Thoracic aorta (tissue), 2 donors: ENCODE results near the gene ZYX. TPM values are rescaled to one million over a fixed set of nuclear protein-coding genes. Genes with fewer than 3 reads are reported as not detected.
"Not testable (repeated sequence)": the region's sequence is repeated elsewhere in the genome, so short reads cannot be mapped to it uniquely, and the experiment has no call there.

ENCODE experiments used
- ATAC-seq: fragments of 150-250 bp; one replicate; pipeline ENCODE4 v1.8.0; 2017; ENCODE audit warnings: low read depth; ENCODE audit not compliant: insufficient number of reproducible peaks, low FRiP score
- DNase-seq: peaks from one replicate; pipeline ENCODE4 v3.0.0-alpha.2; 2020; ENCODE audit warnings: low spot score
- H3K27ac ChIP-seq, 2 donors: fragments of 200-600 bp; sonication (generic); 1 replicate in 1 of 2; 2 replicates in 1 of 2; pipeline ENCODE4 v1.5.1; 2016; ENCODE audit warnings: mild to moderate bottlenecking in 2 of 2, moderate library complexity in 2 of 2
- H3K27me3 ChIP-seq: fragments of 200-600 bp; sonication (generic); replicated peaks from 2 replicates; pipeline ENCODE4 v1.6.0; 2016; ENCODE audit warnings: mild to moderate bottlenecking; ENCODE audit not compliant: insufficient read depth
- H3K36me3 ChIP-seq: fragments of 200-600 bp; sonication (generic); one replicate; pipeline ENCODE4 v1.5.1; 2016
- H3K4me1 ChIP-seq, 2 donors: fragments of 200-600 bp; sonication (generic); 1 replicate in 1 of 2; 2 replicates in 1 of 2; pipeline versions ENCODE4 v1.5.1 to v1.6.0; 2016; ENCODE audit warnings: low read depth in 2 of 2, mild to moderate bottlenecking in 1 of 2; ENCODE audit not compliant: control insufficient read depth in 1 of 2
- H3K4me3 ChIP-seq: fragments of 200-600 bp; sonication (generic); 2 replicates; pipeline ENCODE4 v1.5.1; 2016; ENCODE audit warnings: mild to moderate bottlenecking
- H3K9me3 ChIP-seq: fragments of 200-600 bp; sonication (generic); 2 replicates; pipeline ENCODE4 v1.5.1; 2016
- CTCF ChIP-seq: fragments of 200-600 bp; sonication (generic); IDR thresholded peaks from one replicate; pipeline ENCODE4 v1.5.1; 2019; ENCODE audit warnings: antibody characterized with exemption
- total RNA-seq, 2 donors: library from RNA; depleted of rRNA; stranded (reverse); fragments of >200 nt; gene quantifications; one replicate each; pipeline versions ENCODE4 v1.1.0 to v1.2.3, GENCODE V29; 2016

The ZYX gene
- total RNA-seq, 2 donors from 2014 or later, result 234 to 287 TPM

- Histone ChIP-seq H3K27me3 (no peaks in the 10 kb centered on the region), H3K4me1 (peaks cover 11 to 18% of the 10 kb centered on the region in 2 donors), H3K27ac (no peak overlapping the region), H3K36me3 (no peaks in the 10 kb centered on the region), H3K9me3 (no peaks in the 10 kb centered on the region), H3K4me3 (no peak overlapping the region)
- ATAC-seq (no peak), DNase-seq (no peak)
- TF ChIP-seq CTCF, result no peak
These were observed 18.5 kb downstream of the ZYX start for GRCh38 chr7:143399642-143400041.

GRCh38 chr7:143401265-143401664 is 20.1 kb downstream of the ZYX start:
- H3K36me3 ChIP-seq, result no peaks in the 10 kb centered on the region
- peaks cover 0 to 2% of the 10 kb centered on the region in 2 donors for H3K4me1 ChIP-seq
- ATAC-seq (no peak), DNase-seq (no peak)
- no peaks in the 10 kb centered on the region for H3K9me3 ChIP-seq
- TF ChIP-seq CTCF, result no peak
- no peak overlapping the region for H3K27ac ChIP-seq
- no peak overlapping the region for H3K4me3 ChIP-seq
- H3K27me3 ChIP-seq, result no peaks in the 10 kb centered on the region

GRCh38 chr7:143402233-143402632 is 21.1 kb downstream of the ZYX start:
- H3K9me3 ChIP-seq, H3K27me3 ChIP-seq, H3K27ac ChIP-seq, H3K4me1 ChIP-seq, ATAC-seq, H3K36me3 ChIP-seq, H3K4me3 ChIP-seq, DNase-seq: not testable (repeated sequence)

GRCh38 chr7:143405173-143406001 is 24.2 kb downstream of the ZYX start:
- ATAC-seq, result no peak
- Histone ChIP-seq H3K4me3 (no peak overlapping the region), H3K9me3 (no peaks in the 10 kb centered on the region), H3K36me3 (no peaks in the 10 kb centered on the region), H3K4me1 (peaks cover 10 to 21% of the 10 kb centered on the region in 2 donors), H3K27ac (no peak overlapping the region), H3K27me3 (no peaks in the 10 kb centered on the region)
- no peak for TF ChIP-seq CTCF
- no peak for DNase-seq

GRCh38 chr7:143406002-143406357 is 24.8 kb downstream of the ZYX start:
- H3K9me3 ChIP-seq, result no peaks in the 10 kb centered on the region
- ATAC-seq (no peak), DNase-seq (no peak)
- H3K4me3 ChIP-seq, result no peak overlapping the region
- peaks cover 15 to 26% of the 10 kb centered on the region in 2 donors for H3K4me1 ChIP-seq
- no peak for TF ChIP-seq CTCF
- no peak overlapping the region for H3K27ac ChIP-seq
- H3K36me3 ChIP-seq, result no peaks in the 10 kb centered on the region
- no peaks in the 10 kb centered on the region for H3K27me3 ChIP-seq
